Measurements from ENCODE around the gene NPRL2. TPM values are rescaled to one million over a fixed set of nuclear protein-coding genes. Genes with fewer than 3 reads are reported as not detected.

The NPRL2 gene
- total and polyA plus RNA-seq, 2 experiments from 2014 or later: 22.3 to 27.7 TPM

DNA sequence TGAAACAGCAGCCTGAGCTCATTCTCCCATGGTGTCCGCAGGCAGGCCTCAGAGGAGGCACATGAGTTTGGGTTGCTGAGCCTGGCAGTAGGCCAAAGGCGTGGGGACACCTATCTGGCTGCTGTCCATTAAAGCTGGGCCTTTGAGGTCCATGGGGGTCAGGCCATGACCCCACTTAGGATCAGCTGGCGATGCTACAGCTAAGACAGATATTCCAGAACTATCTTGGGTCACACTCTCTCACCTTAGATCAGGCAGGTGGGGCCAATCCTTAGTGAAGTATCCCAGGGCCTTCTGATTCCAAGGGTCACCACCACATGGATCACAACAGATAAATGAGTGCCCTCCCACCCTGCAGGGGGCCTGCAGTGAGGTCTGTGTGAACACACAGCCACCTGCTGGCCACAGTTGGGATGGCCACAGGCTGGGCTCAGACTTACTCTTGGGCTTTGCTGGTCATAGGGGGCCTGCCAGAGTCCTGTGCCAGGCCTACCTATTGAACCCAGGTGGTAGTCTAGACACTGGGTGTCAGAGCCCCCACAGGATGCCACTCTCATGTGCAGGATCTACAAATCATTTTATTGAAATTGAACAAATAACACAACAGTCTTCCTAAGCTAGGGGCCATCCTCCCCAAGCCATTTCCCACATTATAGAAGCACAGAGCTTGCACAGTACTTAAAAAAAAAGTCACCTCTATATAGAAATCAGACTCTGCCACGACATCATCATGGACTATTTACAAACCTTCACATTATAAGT, 26.0 kb downstream of the NPRL2 start:
- Mint-ChIP-seq H3K4me3 (peak overlapping the region; percentile 38), H3K36me3 (ENCODE audit: low read depth) (peaks cover 25% of the 10 kb centered on the region), H3K4me1 (peaks cover 40% of the 10 kb centered on the region), H3K27me3 (ENCODE audit: insufficient read depth, low read depth, poor library complexity) (peaks cover 16% of the 10 kb centered on the region), H3K9me3 (no peaks in the 10 kb centered on the region), H3K27ac (0 out of 2 replicates have a peak overlapping the region, but pooled peaks have one; percentile 34)
- Histone ChIP-seq H3K4me2 (no peak overlapping the region), H2AFZ (no peak overlapping the region), H3K79me2 (replicated peaks; ENCODE audit: insufficient read depth) (peaks cover 26% of the 10 kb centered on the region), H3K27me3 (ENCODE audit: insufficient read depth) (no peaks in the 10 kb centered on the region), H3K4me1 (ENCODE audit: insufficient read depth) (peaks cover 24% of the 10 kb centered on the region), H3K4me3 (no peak overlapping the region), H3K9me2 (ENCODE audit: insufficient read depth) (no peaks in the 10 kb centered on the region), H3K27ac (ENCODE audit: low read depth) (no peak overlapping the region), H3F3A (replicated peaks; ENCODE audit: low read depth) (peaks cover 33% of the 10 kb centered on the region; the same call in 1 of the 2 replicates), H4K20me1 (replicated peaks; ENCODE audit: insufficient read depth) (peaks cover 13% of the 10 kb centered on the region; the same call in 1 of the 2 replicates), H3K36me3 (ENCODE audit: insufficient read depth) (peaks cover under 1% of the 10 kb centered on the region; the same call in 1 of the 2 replicates)
- TF ChIP-seq, protein P1, sequence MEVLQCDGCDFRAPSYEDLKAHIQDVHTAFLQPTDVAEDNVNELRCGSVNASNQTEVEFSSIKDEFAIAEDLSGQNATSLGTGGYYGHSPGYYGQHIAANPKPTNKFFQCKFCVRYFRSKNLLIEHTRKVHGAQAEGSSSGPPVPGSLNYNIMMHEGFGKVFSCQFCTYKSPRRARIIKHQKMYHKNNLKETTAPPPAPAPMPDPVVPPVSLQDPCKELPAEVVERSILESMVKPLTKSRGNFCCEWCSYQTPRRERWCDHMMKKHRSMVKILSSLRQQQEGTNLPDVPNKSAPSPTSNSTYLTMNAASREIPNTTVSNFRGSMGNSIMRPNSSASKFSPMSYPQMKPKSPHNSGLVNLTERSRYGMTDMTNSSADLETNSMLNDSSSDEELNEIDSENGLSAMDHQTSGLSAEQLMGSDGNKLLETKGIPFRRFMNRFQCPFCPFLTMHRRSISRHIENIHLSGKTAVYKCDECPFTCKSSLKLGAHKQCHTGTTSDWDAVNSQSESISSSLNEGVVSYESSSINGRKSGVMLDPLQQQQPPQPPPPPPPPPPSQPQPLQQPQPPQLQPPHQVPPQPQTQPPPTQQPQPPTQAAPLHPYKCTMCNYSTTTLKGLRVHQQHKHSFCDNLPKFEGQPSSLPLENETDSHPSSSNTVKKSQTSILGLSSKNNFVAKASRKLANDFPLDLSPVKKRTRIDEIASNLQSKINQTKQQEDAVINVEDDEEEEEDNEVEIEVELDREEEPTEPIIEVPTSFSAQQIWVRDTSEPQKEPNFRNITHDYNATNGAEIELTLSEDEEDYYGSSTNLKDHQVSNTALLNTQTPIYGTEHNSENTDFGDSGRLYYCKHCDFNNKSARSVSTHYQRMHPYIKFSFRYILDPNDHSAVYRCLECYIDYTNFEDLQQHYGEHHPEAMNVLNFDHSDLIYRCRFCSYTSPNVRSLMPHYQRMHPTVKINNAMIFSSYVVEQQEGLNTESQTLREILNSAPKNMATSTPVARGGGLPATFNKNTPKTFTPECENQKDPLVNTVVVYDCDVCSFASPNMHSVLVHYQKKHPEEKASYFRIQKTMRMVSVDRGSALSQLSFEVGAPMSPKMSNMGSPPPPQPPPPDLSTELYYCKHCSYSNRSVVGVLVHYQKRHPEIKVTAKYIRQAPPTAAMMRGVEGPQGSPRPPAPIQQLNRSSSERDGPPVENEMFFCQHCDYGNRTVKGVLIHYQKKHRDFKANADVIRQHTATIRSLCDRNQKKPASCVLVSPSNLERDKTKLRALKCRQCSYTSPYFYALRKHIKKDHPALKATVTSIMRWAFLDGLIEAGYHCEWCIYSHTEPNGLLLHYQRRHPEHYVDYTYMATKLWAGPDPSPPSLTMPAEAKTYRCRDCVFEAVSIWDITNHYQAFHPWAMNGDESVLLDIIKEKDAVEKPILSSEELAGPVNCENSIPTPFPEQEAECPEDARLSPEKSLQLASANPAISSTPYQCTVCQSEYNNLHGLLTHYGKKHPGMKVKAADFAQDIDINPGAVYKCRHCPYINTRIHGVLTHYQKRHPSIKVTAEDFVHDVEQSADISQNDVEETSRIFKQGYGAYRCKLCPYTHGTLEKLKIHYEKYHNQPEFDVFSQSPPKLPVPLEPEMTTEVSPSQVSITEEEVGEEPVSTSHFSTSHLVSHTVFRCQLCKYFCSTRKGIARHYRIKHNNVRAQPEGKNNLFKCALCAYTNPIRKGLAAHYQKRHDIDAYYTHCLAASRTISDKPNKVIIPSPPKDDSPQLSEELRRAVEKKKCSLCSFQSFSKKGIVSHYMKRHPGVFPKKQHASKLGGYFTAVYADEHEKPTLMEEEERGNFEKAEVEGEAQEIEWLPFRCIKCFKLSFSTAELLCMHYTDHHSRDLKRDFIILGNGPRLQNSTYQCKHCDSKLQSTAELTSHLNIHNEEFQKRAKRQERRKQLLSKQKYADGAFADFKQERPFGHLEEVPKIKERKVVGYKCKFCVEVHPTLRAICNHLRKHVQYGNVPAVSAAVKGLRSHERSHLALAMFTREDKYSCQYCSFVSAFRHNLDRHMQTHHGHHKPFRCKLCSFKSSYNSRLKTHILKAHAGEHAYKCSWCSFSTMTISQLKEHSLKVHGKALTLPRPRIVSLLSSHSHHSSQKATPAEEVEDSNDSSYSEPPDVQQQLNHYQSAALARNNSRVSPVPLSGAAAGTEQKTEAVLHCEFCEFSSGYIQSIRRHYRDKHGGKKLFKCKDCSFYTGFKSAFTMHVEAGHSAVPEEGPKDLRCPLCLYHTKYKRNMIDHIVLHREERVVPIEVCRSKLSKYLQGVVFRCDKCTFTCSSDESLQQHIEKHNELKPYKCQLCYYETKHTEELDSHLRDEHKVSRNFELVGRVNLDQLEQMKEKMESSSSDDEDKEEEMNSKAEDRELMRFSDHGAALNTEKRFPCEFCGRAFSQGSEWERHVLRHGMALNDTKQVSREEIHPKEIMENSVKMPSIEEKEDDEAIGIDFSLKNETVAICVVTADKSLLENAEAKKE (CRISPR knock-in tag; IDR thresholded peaks at IDR 0.05): no peak
- TF ChIP-seq, protein P2, sequence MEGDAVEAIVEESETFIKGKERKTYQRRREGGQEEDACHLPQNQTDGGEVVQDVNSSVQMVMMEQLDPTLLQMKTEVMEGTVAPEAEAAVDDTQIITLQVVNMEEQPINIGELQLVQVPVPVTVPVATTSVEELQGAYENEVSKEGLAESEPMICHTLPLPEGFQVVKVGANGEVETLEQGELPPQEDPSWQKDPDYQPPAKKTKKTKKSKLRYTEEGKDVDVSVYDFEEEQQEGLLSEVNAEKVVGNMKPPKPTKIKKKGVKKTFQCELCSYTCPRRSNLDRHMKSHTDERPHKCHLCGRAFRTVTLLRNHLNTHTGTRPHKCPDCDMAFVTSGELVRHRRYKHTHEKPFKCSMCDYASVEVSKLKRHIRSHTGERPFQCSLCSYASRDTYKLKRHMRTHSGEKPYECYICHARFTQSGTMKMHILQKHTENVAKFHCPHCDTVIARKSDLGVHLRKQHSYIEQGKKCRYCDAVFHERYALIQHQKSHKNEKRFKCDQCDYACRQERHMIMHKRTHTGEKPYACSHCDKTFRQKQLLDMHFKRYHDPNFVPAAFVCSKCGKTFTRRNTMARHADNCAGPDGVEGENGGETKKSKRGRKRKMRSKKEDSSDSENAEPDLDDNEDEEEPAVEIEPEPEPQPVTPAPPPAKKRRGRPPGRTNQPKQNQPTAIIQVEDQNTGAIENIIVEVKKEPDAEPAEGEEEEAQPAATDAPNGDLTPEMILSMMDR (conservative IDR thresholded peaks at IDR 0.05; ENCODE audit: low read depth in 2 of 2): peak; percentile 84 to 96
- TF ChIP-seq CREB1 (CRISPR knock-in tag; IDR thresholded peaks at IDR 0.05; ENCODE audit: low read depth): peak; percentile 49; the same call in 1 of the 2 replicates
- no peak for TF ChIP-seq ZNF114 (CRISPR knock-in tag; IDR thresholded peaks at IDR 0.05)
- DNase-seq (ENCODE audit: low spot score) (peak; percentile 95), ATAC-seq (peak; percentile 8)
